AG10803 (cell line): ENCODE results near the gene OR4D2.

Source experiments
- DNase-seq: peaks from one replicate; pipeline ENCODE4 v3.0.0; 2010; ENCODE audit warnings: low read depth
- H3K4me3 ChIP-seq: 2 replicates; pipeline ENCODE4 v1.5.1; 2011; ENCODE audit warnings: mild to moderate bottlenecking, low read length, control low read depth
- CTCF ChIP-seq: conservative IDR thresholded peaks from 2 replicates; pipeline ENCODE4 v1.5.1; 2011; ENCODE audit warnings: mild to moderate bottlenecking, low read length, control low read depth, inconsistent platforms

OR4D2 gene

GRCh38 chr17:58184986-58185761 lies 18.4 kb downstream of the OR4D2 start:
- no peak for TF ChIP-seq CTCF
- no peak overlapping the region for H3K4me3 ChIP-seq
- no peak for DNase-seq

- no peak for DNase-seq
- TF ChIP-seq CTCF: no peak
- H3K4me3 ChIP-seq: no peak overlapping the region
Observed at GRCh38 chr17:58186591-58186990, 19.8 kb downstream of the OR4D2 start.

GRCh38 chr17:58187063-58187462 lies 20.3 kb downstream of the OR4D2 start:
- TF ChIP-seq CTCF: no peak
- no peak overlapping the region for H3K4me3 ChIP-seq
- no peak for DNase-seq

GRCh38 chr17:58187675-58188074 lies 20.9 kb downstream of the OR4D2 start:
- DNase-seq: no peak
- TF ChIP-seq CTCF: no peak
- no peak overlapping the region for H3K4me3 ChIP-seq

- no peak overlapping the region for H3K4me3 ChIP-seq
- no peak for TF ChIP-seq CTCF
- peak; percentile 87 for DNase-seq
Observed at GRCh38 chr17:58189436-58190146, 22.8 kb downstream of the OR4D2 start.

GRCh38 chr17:58191241-58191896 lies 24.6 kb downstream of the OR4D2 start:
- no peak overlapping the region for H3K4me3 ChIP-seq
- no peak for TF ChIP-seq CTCF
- no peak for DNase-seq
